ENCODE results near the gene GFRA4.
"Not testable (repeated sequence)": the region's sequence is repeated elsewhere in the genome, so short reads cannot be mapped to it uniquely, and the experiment has no call there.

GFRA4 gene

DNA sequence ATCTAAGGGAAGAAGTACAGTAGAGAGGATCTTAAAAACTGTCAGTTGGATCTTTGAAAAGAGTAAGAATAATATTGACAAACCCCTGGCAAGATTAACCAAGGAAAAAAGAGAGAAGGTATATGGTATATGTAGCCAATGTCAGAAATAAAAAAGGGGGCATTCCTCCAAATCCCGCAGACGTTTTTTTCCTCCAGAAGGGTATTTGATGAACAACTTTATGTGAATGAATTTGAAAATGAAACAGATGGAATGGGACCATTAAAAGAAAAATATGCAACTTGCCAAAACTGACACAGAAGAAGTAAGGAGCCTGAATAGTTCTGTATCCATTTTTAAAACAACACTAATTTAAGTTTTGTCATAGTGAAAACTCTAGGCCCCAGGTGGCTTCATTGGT is 35.7 kb downstream of the GFRA4 start:
- H3K4me3 ChIP-seq (ENCODE audit: low read depth, low read length): no peak overlapping the region

GRCh38 chr20:3622406-3622805 is 40.8 kb downstream of the GFRA4 start:
- H3K4me3 ChIP-seq (ENCODE audit: low read depth, low read length): no peak overlapping the region

GRCh38 chr20:3621111-3621510 is 42.1 kb downstream of the GFRA4 start:
- no peak overlapping the region for H3K4me3 ChIP-seq (ENCODE audit: low read depth, low read length)

DNA sequence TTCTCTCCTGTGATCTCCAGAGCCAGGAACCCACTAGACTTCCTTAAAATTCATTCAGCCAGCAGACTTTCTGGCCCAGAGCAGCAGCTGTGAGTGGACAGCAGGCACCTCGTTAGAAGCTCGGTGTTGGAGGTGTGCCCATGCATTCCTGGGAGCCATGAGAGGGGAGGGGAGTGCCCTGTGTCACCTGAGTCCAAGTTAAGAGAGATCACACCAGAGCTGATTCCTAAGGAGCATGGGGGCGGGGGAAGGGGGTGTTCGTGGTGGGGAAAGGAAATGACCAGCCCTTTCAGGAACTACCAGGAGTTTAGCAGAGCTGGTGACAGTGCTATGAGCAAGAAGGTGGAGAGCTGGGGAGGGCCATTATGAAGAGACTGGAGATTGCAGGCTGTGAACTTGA is 46.9 kb downstream of the GFRA4 start:
- H3K4me3 ChIP-seq (ENCODE audit: low read depth, low read length): no peak overlapping the region

GRCh38 chr20:3615171-3615840 is 47.9 kb downstream of the GFRA4 start:
- H3K4me3 ChIP-seq (ENCODE audit: low read depth, low read length): not testable (repeated sequence)

DNA sequence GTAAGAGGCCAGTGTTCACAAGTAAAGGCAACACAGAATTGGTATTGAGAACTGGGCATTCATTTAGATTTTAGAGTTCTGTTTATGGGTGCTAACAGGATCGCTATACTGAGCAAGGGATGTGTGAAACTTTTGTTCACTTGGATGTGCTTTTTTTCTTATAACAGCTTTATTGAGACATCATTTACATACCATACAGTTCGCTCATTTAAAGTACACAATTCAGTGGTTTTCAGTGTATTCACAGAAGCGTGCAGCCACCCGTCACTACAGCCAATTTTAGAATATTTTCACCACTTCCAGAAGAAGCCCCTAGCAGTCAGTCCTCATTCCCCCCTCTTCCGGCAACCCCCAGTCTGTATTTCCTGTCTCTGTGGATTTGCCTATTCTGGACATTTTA is 48.7 kb downstream of the GFRA4 start:
- H3K4me3 ChIP-seq (ENCODE audit: low read depth, low read length): no peak overlapping the region

GRCh38 chr20:3613821-3614440 is 49.3 kb downstream of the GFRA4 start:
- H3K4me3 ChIP-seq (ENCODE audit: low read depth, low read length): no peak overlapping the region

DNA sequence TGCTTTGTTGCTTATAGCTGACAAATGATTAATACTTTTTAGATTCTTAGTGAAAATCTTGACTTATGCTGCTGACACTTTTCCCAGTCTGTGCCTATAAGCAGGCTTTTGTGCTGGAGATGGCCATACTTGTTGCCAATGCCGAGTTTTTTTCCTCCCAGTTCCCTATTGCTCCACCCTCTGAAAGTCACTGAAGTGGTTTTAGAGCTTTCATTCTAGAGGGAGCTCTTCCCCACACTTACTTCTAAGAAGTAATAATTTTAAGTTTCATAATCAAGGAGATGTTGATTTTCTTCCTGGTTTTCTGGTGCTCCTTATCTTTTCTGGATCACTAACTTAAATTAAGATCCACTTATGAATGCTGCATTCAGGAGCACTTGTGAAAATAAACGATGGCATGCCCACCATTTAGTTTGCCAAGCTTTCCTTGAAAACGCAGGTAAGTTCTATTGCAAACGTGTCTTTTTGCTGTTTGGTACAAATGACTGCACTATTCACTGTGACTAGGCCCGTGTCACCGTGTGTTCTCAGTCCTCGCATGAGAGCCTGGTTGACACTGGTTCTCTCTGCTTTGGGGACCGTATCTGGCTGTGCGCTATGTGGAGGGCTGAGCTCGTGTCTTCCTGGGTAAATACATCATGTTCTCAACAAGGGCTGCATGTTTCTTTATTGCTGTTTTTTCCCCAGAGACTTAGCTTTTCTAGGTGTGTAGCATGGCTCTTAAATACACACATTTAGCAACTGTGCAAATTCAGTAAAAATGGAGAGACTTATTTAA is 50.2 kb downstream of the GFRA4 start:
- H3K4me3 ChIP-seq (ENCODE audit: low read depth, low read length): no peak overlapping the region

- no peak overlapping the region for H3K4me3 ChIP-seq (ENCODE audit: low read depth, low read length)
Observed at GRCh38 chr20:3611901-3612300, 51.3 kb downstream of the GFRA4 start.

Data from iPS-11a (cell line).